ENCODE data around the gene AKAP9. TPM values are rescaled to one million over a fixed set of nuclear protein-coding genes. Genes with fewer than 3 reads are reported as not detected.
A peak's percentile ranks its signal among the peaks of the same experiment; 100 is the strongest.

The AKAP9 gene
- total RNA-seq, 2 donors from 2014 or later: 70.0 to 93.9 TPM

- intact Hi-C loops (cut with DNase I): no loop called here
- H3K36me3 ChIP-seq (replicated peaks in 1 of 2; ENCODE audit: insufficient read depth in 1 of 2, low read depth in 2 of 2): no peaks in the 10 kb centered on the region
- no peaks in the 10 kb centered on the region for H3K4me1 ChIP-seq
- no peak for TF ChIP-seq CTCF (IDR thresholded peaks at IDR 0.05)
- no peak for TF ChIP-seq POLR2A (IDR thresholded peaks at IDR 0.05)
- H3K27me3 ChIP-seq: no peaks in the 10 kb centered on the region
- 32 to 36% methylated on average over 10 of the region's 10 CpGs for WGBS, 2 donors
- H3K27ac ChIP-seq: peak overlapping the region in 2 of 4 donors; percentile 13 to 31
- H3K9me3 ChIP-seq: no peaks in the 10 kb centered on the region
- DNase-seq (no peak), ATAC-seq (peak; percentile 67)
- no peak overlapping the region for H3K4me3 ChIP-seq
These were observed 42.2 kb upstream of the AKAP9 start for GRCh38 chr7:91898240-91898992.

- no peak for TF ChIP-seq CTCF (IDR thresholded peaks at IDR 0.05)
- TF ChIP-seq POLR2A (IDR thresholded peaks at IDR 0.05): no peak
- ATAC-seq (no peak), DNase-seq (no peak)
- H3K4me3 ChIP-seq: no peak overlapping the region
- no peaks in the 10 kb centered on the region for H3K36me3 ChIP-seq (replicated peaks in 1 of 2; ENCODE audit: insufficient read depth in 1 of 2, low read depth in 2 of 2)
- WGBS, 2 donors: 94 to 97% methylated on average over 1 of the region's 1 CpG
- H3K27me3 ChIP-seq: no peaks in the 10 kb centered on the region
- H3K4me1 ChIP-seq: no peaks in the 10 kb centered on the region
- H3K9me3 ChIP-seq: no peaks in the 10 kb centered on the region
- intact Hi-C loops (cut with DNase I): no loop called here
- H3K27ac ChIP-seq: no peak overlapping the region
These were observed 41.1 kb upstream of the AKAP9 start for GRCh38 chr7:91899563-91899962.

GRCh38 chr7:91910171-91910570 lies 30.5 kb upstream of the AKAP9 start:
- ATAC-seq (no peak), DNase-seq (no peak)
- Histone ChIP-seq H3K4me3 (no peak overlapping the region), H3K36me3 (replicated peaks in 1 of 2; ENCODE audit: insufficient read depth in 1 of 2, low read depth in 2 of 2) (no peaks in the 10 kb centered on the region), H3K9me3 (no peaks in the 10 kb centered on the region), H3K4me1 (no peaks in the 10 kb centered on the region), H3K27me3 (no peaks in the 10 kb centered on the region), H3K27ac (no peak overlapping the region)
- intact Hi-C loops (cut with DNase I): no loop called here
- TF ChIP-seq POLR2A (IDR thresholded peaks at IDR 0.05): no peak
- TF ChIP-seq CTCF (IDR thresholded peaks at IDR 0.05): no peak
- WGBS, 2 donors: 39 to 72% methylated on average over 1 of the region's 1 CpG

- no peaks in the 10 kb centered on the region for H3K36me3 ChIP-seq (replicated peaks in 1 of 2; ENCODE audit: insufficient read depth in 1 of 2, low read depth in 2 of 2)
- intact Hi-C loops (cut with DNase I): no loop called here
- TF ChIP-seq CTCF (IDR thresholded peaks at IDR 0.05): no peak
- TF ChIP-seq POLR2A (IDR thresholded peaks at IDR 0.05): no peak
- H3K4me1 ChIP-seq: no peaks in the 10 kb centered on the region
- no peak for DNase-seq
- H3K27me3 ChIP-seq: no peaks in the 10 kb centered on the region
- 90% methylated on average over 4 of the region's 4 CpGs for WGBS, 2 donors
- H3K27ac ChIP-seq: no peak overlapping the region
- no peaks in the 10 kb centered on the region for H3K9me3 ChIP-seq
- H3K4me3 ChIP-seq: no peak overlapping the region
- no peak for ATAC-seq
These were observed 29.5 kb upstream of the AKAP9 start for GRCh38 chr7:91911121-91911520.

GRCh38 chr7:91912494-91912893 lies 28.2 kb upstream of the AKAP9 start:
- Histone ChIP-seq H3K27ac (no peak overlapping the region), H3K4me1 (no peaks in the 10 kb centered on the region), H3K9me3 (no peaks in the 10 kb centered on the region), H3K27me3 (no peaks in the 10 kb centered on the region), H3K4me3 (no peak overlapping the region), H3K36me3 (replicated peaks in 1 of 2; ENCODE audit: insufficient read depth in 1 of 2, low read depth in 2 of 2) (no peaks in the 10 kb centered on the region)
- intact Hi-C loops (cut with DNase I): no loop called here
- DNase-seq (no peak), ATAC-seq (no peak)
- no peak for TF ChIP-seq CTCF (IDR thresholded peaks at IDR 0.05)
- TF ChIP-seq POLR2A (IDR thresholded peaks at IDR 0.05): no peak

Data from body of pancreas (tissue), 4 donors.